Measurements from ENCODE around the gene SPTBN1. TPM values are rescaled to one million over a fixed set of nuclear protein-coding genes. Genes with fewer than 3 reads are reported as not detected.

Gene SPTBN1
- total and polyA plus RNA-seq, 2 experiments from 2014 or later, result 125 to 435 TPM

GRCh38 chr2:54535599-54536195 lies 79.6 kb downstream of the SPTBN1 start:
- TF ChIP-seq, protein P1, sequence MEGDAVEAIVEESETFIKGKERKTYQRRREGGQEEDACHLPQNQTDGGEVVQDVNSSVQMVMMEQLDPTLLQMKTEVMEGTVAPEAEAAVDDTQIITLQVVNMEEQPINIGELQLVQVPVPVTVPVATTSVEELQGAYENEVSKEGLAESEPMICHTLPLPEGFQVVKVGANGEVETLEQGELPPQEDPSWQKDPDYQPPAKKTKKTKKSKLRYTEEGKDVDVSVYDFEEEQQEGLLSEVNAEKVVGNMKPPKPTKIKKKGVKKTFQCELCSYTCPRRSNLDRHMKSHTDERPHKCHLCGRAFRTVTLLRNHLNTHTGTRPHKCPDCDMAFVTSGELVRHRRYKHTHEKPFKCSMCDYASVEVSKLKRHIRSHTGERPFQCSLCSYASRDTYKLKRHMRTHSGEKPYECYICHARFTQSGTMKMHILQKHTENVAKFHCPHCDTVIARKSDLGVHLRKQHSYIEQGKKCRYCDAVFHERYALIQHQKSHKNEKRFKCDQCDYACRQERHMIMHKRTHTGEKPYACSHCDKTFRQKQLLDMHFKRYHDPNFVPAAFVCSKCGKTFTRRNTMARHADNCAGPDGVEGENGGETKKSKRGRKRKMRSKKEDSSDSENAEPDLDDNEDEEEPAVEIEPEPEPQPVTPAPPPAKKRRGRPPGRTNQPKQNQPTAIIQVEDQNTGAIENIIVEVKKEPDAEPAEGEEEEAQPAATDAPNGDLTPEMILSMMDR (IDR thresholded peaks at IDR 0.05; ENCODE audit: low read depth, low read length), result no peak
- H3K36me3 ChIP-seq, result peaks cover 4% of the 10 kb centered on the region
- no peaks in the 10 kb centered on the region for H3K27me3 ChIP-seq
- DNase-seq (ENCODE audit: low read depth in 1 of 2, low spot score in 1 of 2), result peak in 1 of 2 donors; percentile 25
- no peak overlapping the region for H3K4me3 ChIP-seq
- peaks cover 13% of the 10 kb centered on the region for H3K4me1 ChIP-seq (ENCODE audit: low read depth)
- H3K9me3 ChIP-seq (ENCODE audit: low read depth), result no peaks in the 10 kb centered on the region
- no peak overlapping the region for H3K27ac ChIP-seq

GRCh38 chr2:54536720-54537119 lies 80.6 kb downstream of the SPTBN1 start:
- Histone ChIP-seq H3K27me3 (no peaks in the 10 kb centered on the region), H3K4me1 (ENCODE audit: low read depth) (peaks cover 13% of the 10 kb centered on the region), H3K9me3 (ENCODE audit: low read depth) (no peaks in the 10 kb centered on the region), H3K36me3 (peaks cover 4% of the 10 kb centered on the region), H3K27ac (no peak overlapping the region), H3K4me3 (no peak overlapping the region)
- TF ChIP-seq, protein P1 (IDR thresholded peaks at IDR 0.05; ENCODE audit: low read depth, low read length), result no peak
- DNase-seq (ENCODE audit: low read depth in 1 of 2, low spot score in 1 of 2), result no peak

GRCh38 chr2:54538537-54538936 lies 82.4 kb downstream of the SPTBN1 start:
- TF ChIP-seq, protein P1 (IDR thresholded peaks at IDR 0.05; ENCODE audit: low read depth, low read length), result no peak
- Histone ChIP-seq H3K4me1 (ENCODE audit: low read depth) (peaks cover 6% of the 10 kb centered on the region), H3K36me3 (peaks cover 4% of the 10 kb centered on the region), H3K4me3 (no peak overlapping the region), H3K9me3 (ENCODE audit: low read depth) (no peaks in the 10 kb centered on the region), H3K27ac (no peak overlapping the region), H3K27me3 (no peaks in the 10 kb centered on the region)
- DNase-seq (ENCODE audit: low read depth in 1 of 2, low spot score in 1 of 2), result no peak

GRCh38 chr2:54539683-54540082 lies 83.6 kb downstream of the SPTBN1 start:
- H3K27me3 ChIP-seq, result no peaks in the 10 kb centered on the region
- peaks cover 3% of the 10 kb centered on the region for H3K36me3 ChIP-seq
- H3K4me3 ChIP-seq, result no peak overlapping the region
- H3K4me1 ChIP-seq (ENCODE audit: low read depth), result peaks cover 6% of the 10 kb centered on the region
- peak overlapping the region; percentile 36 for H3K27ac ChIP-seq
- TF ChIP-seq, protein P1 (IDR thresholded peaks at IDR 0.05; ENCODE audit: low read depth, low read length), result no peak
- no peaks in the 10 kb centered on the region for H3K9me3 ChIP-seq (ENCODE audit: low read depth)
- DNase-seq (ENCODE audit: low read depth in 1 of 2, low spot score in 1 of 2), result no peak

DNA sequence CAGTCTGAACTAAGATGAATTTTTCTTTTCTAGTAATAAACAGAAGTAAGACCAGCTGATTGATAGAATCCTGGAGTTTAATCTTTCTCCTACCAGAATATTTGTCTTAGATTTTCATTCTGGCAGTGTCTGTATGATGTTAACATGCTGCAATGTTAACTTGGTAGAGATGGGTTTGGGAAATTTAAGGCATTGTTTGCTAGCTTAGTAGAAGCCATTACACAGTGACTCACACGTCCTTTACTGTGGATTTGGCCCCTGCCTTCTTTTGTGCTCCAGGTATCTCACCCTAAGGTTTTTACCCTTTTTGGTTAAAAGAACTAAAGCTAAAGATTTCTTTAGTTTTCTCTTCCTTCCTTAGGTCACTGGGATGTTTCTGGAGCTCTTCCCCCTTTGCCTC lies 84.1 kb downstream of the SPTBN1 start:
- Histone ChIP-seq H3K9me3 (ENCODE audit: low read depth) (no peaks in the 10 kb centered on the region), H3K4me1 (ENCODE audit: low read depth) (peaks cover 6% of the 10 kb centered on the region), H3K36me3 (no peaks in the 10 kb centered on the region), H3K4me3 (no peak overlapping the region), H3K27ac (peak overlapping the region; percentile 36), H3K27me3 (no peaks in the 10 kb centered on the region)
- TF ChIP-seq, protein P1 (IDR thresholded peaks at IDR 0.05; ENCODE audit: low read depth, low read length), result no peak
- DNase-seq (ENCODE audit: low read depth in 1 of 2, low spot score in 1 of 2), result no peak
